OCI-LY1 (cell line): ENCODE data around the gene INAVA.

Experiments
- H2AFZ ChIP-seq: fragments of 200-600 bp; sonication (generic), shearing (Covaris generic); 2 replicates; pipeline ENCODE4 v1.6.0; 2014; ENCODE audit warnings: antibody characterized with exemption, mild to moderate bottlenecking, low read length
- H3F3A ChIP-seq: fragments of 200-600 bp; sonication (generic), shearing (Covaris generic); 2 replicates; pipeline ENCODE4 v1.6.0; 2014; ENCODE audit warnings: mild to moderate bottlenecking, antibody characterized with exemption, low read length, moderate library complexity; ENCODE audit not compliant: insufficient read depth
- H3K27ac ChIP-seq: fragments of 200-600 bp; sonication (generic); 2 replicates; pipeline ENCODE4 v1.5.1; 2014; ENCODE audit warnings: low read length, mixed run types, mild to moderate bottlenecking, low read depth; ENCODE audit not compliant: poor library complexity, severe bottlenecking
- H3K27me3 ChIP-seq: fragments of 200-600 bp; sonication (generic); 2 replicates; pipeline ENCODE4 v1.6.0; 2014; ENCODE audit warnings: antibody characterized with exemption, mild to moderate bottlenecking, low read length, moderate library complexity; ENCODE audit not compliant: insufficient read depth
- H3K36me3 ChIP-seq: fragments of 200-600 bp; sonication (generic); 2 replicates; pipeline ENCODE4 v1.6.1; 2014; ENCODE audit warnings: mild to moderate bottlenecking, antibody characterized with exemption, low read length, moderate library complexity, mixed read lengths; ENCODE audit not compliant: insufficient read depth
- H3K4me1 ChIP-seq: fragments of 200-600 bp; sonication (generic); 2 replicates; pipeline ENCODE4 v1.5.1; 2014; ENCODE audit warnings: mild to moderate bottlenecking, low read length, moderate library complexity; ENCODE audit not compliant: insufficient read depth, severe bottlenecking
- H3K4me2 ChIP-seq: fragments of 200-600 bp; sonication (generic), shearing (Covaris generic); 2 replicates; pipeline ENCODE4 v1.6.1; 2014; ENCODE audit warnings: low read length
- H3K4me3 ChIP-seq: fragments of 200-600 bp; sonication (generic); 2 replicates; pipeline ENCODE4 v1.5.1; 2014; ENCODE audit warnings: low read length, low read depth, mild to moderate bottlenecking, mixed read lengths; ENCODE audit not compliant: poor library complexity, severe bottlenecking
- H3K79me2 ChIP-seq: fragments of 200-600 bp; shearing (Covaris generic); 2 replicates; pipeline ENCODE4 v1.6.1; 2016; ENCODE audit warnings: mixed run types, low read length, mixed read lengths; ENCODE audit not compliant: insufficient read depth
- H3K9ac ChIP-seq: fragments of 200-600 bp; sonication (generic), shearing (Covaris generic); 2 replicates; pipeline ENCODE4 v1.6.1; 2014; ENCODE audit warnings: mild to moderate bottlenecking, low read length, mixed read lengths
- H3K9me2 ChIP-seq: fragments of 200-600 bp; sonication (generic), shearing (Covaris generic); 2 replicates; pipeline ENCODE4 v1.6.1; 2014; ENCODE audit warnings: low read depth, mild to moderate bottlenecking, low read length, mixed read lengths
- H3K9me3 ChIP-seq: fragments of 200-600 bp; shearing (Covaris generic); 2 replicates; pipeline ENCODE4 v1.6.1; 2014; ENCODE audit warnings: low read length, mixed read lengths
- H4K20me1 ChIP-seq: fragments of 200-600 bp; sonication (generic), shearing (Covaris generic); 2 replicates; pipeline ENCODE4 v1.6.0; 2016; ENCODE audit warnings: mild to moderate bottlenecking, low read length; ENCODE audit not compliant: insufficient read depth
- EZH2 ChIP-seq: fragments of 200-600 bp; sonication (generic), shearing (Covaris generic); IDR thresholded peaks from 2 replicates; pipeline ENCODE4 v1.8.0; 2017; ENCODE audit warnings: borderline replicate concordance, mixed run types, mild to moderate bottlenecking, antibody characterized with exemption, low read length, moderate library complexity, mixed read lengths
- TF ChIP-seq, protein P1 (sequence below): fragments of 200-600 bp; sonication (generic), shearing (Covaris generic); IDR thresholded peaks from 2 replicates; pipeline ENCODE4 v1.5.1; 2017; ENCODE audit warnings: mild to moderate bottlenecking, antibody characterized with exemption, low read length, moderate library complexity, mixed read lengths

Gene INAVA

DNA sequence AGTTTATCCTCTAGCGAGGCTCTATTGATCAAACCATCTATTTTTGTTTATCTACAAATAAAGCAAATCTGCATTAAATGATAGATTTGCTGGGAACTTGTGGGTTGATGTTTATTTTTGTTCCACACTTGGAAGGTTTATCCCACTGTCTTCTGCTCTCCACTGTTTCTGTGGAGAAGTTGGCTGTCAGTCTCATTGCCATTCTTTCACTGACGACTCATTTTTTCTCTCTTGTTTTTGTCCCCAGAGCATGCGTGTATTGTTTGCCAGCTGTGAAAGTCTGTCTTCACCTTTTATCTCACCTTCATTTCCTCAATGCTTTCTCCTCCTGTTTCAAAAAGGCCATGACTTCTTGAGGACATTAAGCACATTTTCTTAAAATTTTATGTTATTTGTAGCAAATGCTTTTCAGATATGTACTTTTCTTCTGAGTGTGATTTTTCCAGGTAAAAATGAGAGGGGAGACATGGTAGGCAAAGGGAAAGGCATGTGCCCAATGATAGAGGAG lies 52.4 kb downstream of the INAVA start:
- H3K9ac ChIP-seq = no peak overlapping the region
- no peaks in the 10 kb centered on the region for H4K20me1 ChIP-seq
- no peaks in the 10 kb centered on the region for H3K36me3 ChIP-seq
- H3K9me3 ChIP-seq = no peaks in the 10 kb centered on the region
- H3K4me2 ChIP-seq = no peak overlapping the region
- no peak overlapping the region for H3K4me3 ChIP-seq
- no peaks in the 10 kb centered on the region for H3K4me1 ChIP-seq
- H3K79me2 ChIP-seq = no peaks in the 10 kb centered on the region
- TF ChIP-seq, protein P1, sequence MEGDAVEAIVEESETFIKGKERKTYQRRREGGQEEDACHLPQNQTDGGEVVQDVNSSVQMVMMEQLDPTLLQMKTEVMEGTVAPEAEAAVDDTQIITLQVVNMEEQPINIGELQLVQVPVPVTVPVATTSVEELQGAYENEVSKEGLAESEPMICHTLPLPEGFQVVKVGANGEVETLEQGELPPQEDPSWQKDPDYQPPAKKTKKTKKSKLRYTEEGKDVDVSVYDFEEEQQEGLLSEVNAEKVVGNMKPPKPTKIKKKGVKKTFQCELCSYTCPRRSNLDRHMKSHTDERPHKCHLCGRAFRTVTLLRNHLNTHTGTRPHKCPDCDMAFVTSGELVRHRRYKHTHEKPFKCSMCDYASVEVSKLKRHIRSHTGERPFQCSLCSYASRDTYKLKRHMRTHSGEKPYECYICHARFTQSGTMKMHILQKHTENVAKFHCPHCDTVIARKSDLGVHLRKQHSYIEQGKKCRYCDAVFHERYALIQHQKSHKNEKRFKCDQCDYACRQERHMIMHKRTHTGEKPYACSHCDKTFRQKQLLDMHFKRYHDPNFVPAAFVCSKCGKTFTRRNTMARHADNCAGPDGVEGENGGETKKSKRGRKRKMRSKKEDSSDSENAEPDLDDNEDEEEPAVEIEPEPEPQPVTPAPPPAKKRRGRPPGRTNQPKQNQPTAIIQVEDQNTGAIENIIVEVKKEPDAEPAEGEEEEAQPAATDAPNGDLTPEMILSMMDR = no peak
- TF ChIP-seq EZH2 = no peak
- no peaks in the 10 kb centered on the region for H3K27me3 ChIP-seq
- H2AFZ ChIP-seq = no peak overlapping the region
- H3K27ac ChIP-seq = no peak overlapping the region
- H3F3A ChIP-seq = no peaks in the 10 kb centered on the region
- no peaks in the 10 kb centered on the region for H3K9me2 ChIP-seq

DNA sequence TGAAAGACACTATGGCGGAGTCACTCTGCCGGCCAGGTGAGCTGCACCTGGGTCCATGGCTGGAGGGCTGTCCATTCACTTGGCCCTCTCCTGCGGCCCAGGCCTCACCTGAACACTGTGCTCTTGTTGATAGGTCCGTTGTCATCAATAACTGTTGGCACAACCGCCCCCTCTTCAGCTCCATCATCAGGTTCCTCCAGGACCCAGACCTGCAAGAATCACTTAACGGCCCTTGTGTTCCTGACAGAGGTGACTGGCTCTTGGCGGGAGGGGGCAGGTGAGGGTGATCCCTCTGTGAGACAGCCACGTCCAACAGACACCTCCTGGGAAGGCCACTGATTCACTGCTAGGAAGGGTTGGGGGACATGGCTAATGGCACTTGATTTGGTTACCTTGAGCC lies 54.9 kb downstream of the INAVA start:
- Histone ChIP-seq H3K9me3 (no peaks in the 10 kb centered on the region), H3K36me3 (no peaks in the 10 kb centered on the region), H3K27ac (no peak overlapping the region), H3K27me3 (no peaks in the 10 kb centered on the region), H4K20me1 (no peaks in the 10 kb centered on the region), H2AFZ (no peak overlapping the region), H3K4me2 (no peak overlapping the region), H3K9me2 (no peaks in the 10 kb centered on the region), H3K79me2 (no peaks in the 10 kb centered on the region), H3K4me3 (no peak overlapping the region), H3K4me1 (peaks cover 3% of the 10 kb centered on the region), H3K9ac (no peak overlapping the region), H3F3A (no peaks in the 10 kb centered on the region)
- TF ChIP-seq EZH2 = no peak
- TF ChIP-seq, protein P1 = no peak

DNA sequence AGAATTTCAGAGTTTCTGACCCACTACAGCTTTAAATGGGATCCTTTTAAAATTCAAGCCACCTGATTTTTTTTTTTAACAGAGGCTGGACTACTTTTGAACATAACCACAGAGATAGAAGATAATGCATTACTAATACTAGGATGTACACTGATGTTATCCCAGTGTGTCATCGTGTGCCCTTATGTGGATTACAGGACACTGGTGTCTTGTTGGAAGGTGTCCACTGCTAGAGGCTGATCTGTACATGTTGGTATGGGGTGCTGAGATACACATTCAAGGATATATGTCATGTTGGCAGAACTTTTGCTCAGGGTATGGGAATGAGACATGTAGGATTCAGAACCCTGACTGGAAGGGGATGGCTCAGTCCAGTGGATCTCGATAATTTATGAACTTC lies 56.3 kb downstream of the INAVA start:
- H3K9me3 ChIP-seq = no peaks in the 10 kb centered on the region
- H4K20me1 ChIP-seq = no peaks in the 10 kb centered on the region
- no peaks in the 10 kb centered on the region for H3K9me2 ChIP-seq
- H3K4me3 ChIP-seq = no peak overlapping the region
- TF ChIP-seq, protein P1 = no peak
- TF ChIP-seq EZH2 = no peak
- peaks cover 3% of the 10 kb centered on the region for H3K4me1 ChIP-seq
- H2AFZ ChIP-seq = no peak overlapping the region
- no peaks in the 10 kb centered on the region for H3K36me3 ChIP-seq
- H3K79me2 ChIP-seq = no peaks in the 10 kb centered on the region
- H3K4me2 ChIP-seq = no peak overlapping the region
- no peaks in the 10 kb centered on the region for H3F3A ChIP-seq
- no peak overlapping the region for H3K27ac ChIP-seq
- H3K27me3 ChIP-seq = no peaks in the 10 kb centered on the region
- H3K9ac ChIP-seq = no peak overlapping the region
